GM18867 (cell line): ENCODE data around the gene GTPBP1.

Experiments used
- ATAC-seq: cut with Tn5 transposase; IDR thresholded peaks from one replicate; pipeline ENCODE4 v1.9.1; 2021; ENCODE audit warnings: mild to moderate bottlenecking, moderate library complexity; ENCODE audit not compliant: unreplicated experiment

The GTPBP1 gene

GRCh38 chr22:38739300-38740055 is 33.7 kb downstream of the GTPBP1 start:
- no peak for ATAC-seq

GRCh38 chr22:38740116-38740723 is 34.5 kb downstream of the GTPBP1 start:
- ATAC-seq, result no peak

- ATAC-seq, result no peak
These were observed 35.0 kb downstream of the GTPBP1 start for GRCh38 chr22:38740754-38741153.

GRCh38 chr22:38741166-38741565 is 35.4 kb downstream of the GTPBP1 start:
- no peak for ATAC-seq

GRCh38 chr22:38741576-38741975 is 35.8 kb downstream of the GTPBP1 start:
- no peak for ATAC-seq

- no peak for ATAC-seq
These were observed 36.6 kb downstream of the GTPBP1 start for GRCh38 chr22:38742176-38742942.

GRCh38 chr22:38744981-38745380 is 39.2 kb downstream of the GTPBP1 start:
- no peak for ATAC-seq

GRCh38 chr22:38745676-38746460 is 40.1 kb downstream of the GTPBP1 start:
- no peak for ATAC-seq

GRCh38 chr22:38748487-38749136 is 42.9 kb downstream of the GTPBP1 start:
- ATAC-seq, result no peak

GRCh38 chr22:38750104-38750503 is 44.4 kb downstream of the GTPBP1 start:
- ATAC-seq, result no peak

GRCh38 chr22:38750638-38751037 is 44.9 kb downstream of the GTPBP1 start:
- ATAC-seq, result no peak

GRCh38 chr22:38751066-38751421 is 45.3 kb downstream of the GTPBP1 start:
- no peak for ATAC-seq

GRCh38 chr22:38751422-38752346 is 45.9 kb downstream of the GTPBP1 start:
- ATAC-seq, result no peak

GRCh38 chr22:38753948-38754750 is 48.4 kb downstream of the GTPBP1 start:
- ATAC-seq, result no peak

- ATAC-seq, result no peak
These were observed 49.0 kb downstream of the GTPBP1 start for GRCh38 chr22:38754751-38755154.

- ATAC-seq, result peak; percentile 29
These were observed 49.6 kb downstream of the GTPBP1 start for GRCh38 chr22:38755155-38755910.

- peak; percentile 72 for ATAC-seq
These were observed 50.3 kb downstream of the GTPBP1 start, which contains the start of gene SUN2 for GRCh38 chr22:38755911-38756532. TSS of gene SUN2 (minus strand) at chr22:38755998. CDS start at chr22:38752628, 3,370 bp downstream.
